Neural progenitor cell (in vitro differentiated cells): ENCODE data around the gene NMS.

Experiments
- CTCF ChIP-seq: fragments of 200-600 bp; sonication (generic); IDR thresholded peaks from 2 replicates; pipeline ENCODE4 v1.5.1; 2017; ENCODE audit warnings: antibody characterized with exemption, mild to moderate bottlenecking
- EZH2 ChIP-seq: fragments of 200-600 bp; sonication (generic); IDR thresholded peaks from 2 replicates; pipeline ENCODE4 v1.6.1; 2017; ENCODE audit warnings: antibody characterized with exemption, mild to moderate bottlenecking, moderate library complexity
- EZH2phosphoT487 ChIP-seq: fragments of 200-600 bp; sonication (generic); IDR thresholded peaks from 2 replicates; pipeline ENCODE4 v1.6.1; 2017; ENCODE audit warnings: antibody characterized with exemption

GRCh38 chr2:100429726-100430125, 40.6 kb upstream of the NMS start:
- TF ChIP-seq CTCF (no peak), EZH2 (no peak), EZH2phosphoT487 (no peak)
